ENCODE results near the gene RPL35. TPM values are rescaled to one million over a fixed set of nuclear protein-coding genes. Genes with fewer than 3 reads are reported as not detected.

Gene RPL35
- total RNA-seq, 2 donors from 2014 or later, result 997 to 1,074 TPM

DNA sequence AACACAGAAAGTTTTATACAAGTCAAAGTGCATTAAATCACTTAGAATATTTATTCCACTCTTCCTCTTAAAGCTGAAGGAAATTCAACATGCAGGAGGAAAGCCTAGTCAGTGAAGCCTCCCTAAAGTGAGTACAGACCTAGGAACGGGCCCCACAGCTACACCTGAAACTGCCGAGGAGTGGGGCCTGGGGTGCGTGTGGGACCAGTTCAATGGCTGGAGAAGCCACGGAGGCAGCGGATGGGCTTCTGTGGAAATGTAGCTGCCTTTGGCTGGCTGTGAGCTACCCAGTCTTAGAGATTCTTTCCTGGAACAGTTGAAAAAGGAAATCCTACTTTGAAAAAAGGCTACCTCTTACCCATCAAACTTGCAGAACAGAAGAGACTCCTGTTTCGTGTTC, 16.8 kb upstream of the RPL35 start:
- no peak for DNase-seq (ENCODE audit: low spot score)

DNA sequence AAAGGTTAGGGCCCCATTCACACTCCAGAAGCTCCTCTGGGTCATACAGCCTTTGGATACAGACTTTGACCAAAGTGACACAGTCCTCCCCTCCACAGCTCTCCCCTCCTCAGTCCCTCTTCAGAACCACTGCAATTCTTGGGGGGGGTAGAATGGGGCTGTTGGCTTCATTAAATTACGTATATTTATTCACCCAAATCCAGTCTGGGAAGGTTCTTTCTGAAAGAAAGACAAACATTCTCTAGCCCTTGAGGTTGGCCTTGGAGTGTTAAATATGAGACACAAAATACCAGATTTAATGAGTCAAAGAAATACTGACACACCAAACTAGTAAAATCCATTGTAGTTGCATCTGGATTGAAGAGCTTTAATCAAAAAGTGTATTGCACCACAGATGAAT, 16.3 kb upstream of the RPL35 start:
- intact Hi-C loops (cut with DNase I), result no loop called here
- no peak for DNase-seq (ENCODE audit: low spot score)

More for the DNA sequence above, 16.8 kb upstream of the RPL35 start:
- intact Hi-C loops (cut with DNase I), result no loop called here

DNA sequence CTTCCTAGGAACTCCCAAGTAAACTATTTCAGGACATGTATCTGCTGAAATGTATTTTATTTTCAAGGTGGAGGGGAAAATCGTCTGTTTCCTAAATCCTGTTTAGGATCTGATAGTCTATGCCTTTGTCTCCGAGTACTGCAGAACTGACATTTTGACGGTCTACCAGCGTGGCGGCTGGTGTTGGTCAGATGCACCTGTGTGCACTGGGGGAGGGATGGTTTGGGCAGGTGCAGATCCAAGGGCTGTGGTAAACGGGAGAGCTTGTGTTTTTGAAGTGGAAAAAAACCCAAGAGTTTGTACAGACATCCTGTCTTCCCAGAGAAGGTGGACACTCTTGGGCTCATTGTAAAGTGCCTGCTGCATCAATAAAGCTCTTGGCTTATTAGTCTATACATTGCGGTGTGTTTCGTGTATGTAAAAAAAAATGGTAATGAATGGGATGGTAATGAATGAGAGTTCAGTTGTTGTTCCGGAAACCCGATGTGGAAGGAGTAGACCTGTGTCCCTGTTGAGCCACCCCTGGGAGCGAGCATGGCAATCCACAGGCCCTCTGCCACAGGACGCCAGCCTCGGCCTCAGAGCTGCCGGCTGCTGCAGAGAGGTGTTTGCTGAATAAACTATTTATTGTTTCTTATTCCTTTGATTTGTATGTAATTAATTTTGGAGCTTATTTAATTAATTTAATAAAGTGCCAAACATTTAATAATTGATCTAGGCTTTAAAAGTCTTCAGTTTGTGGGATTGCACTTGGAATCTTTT, 15.4 kb upstream of the RPL35 start:
- DNase-seq (ENCODE audit: low spot score), result no peak
- intact Hi-C loops (cut with DNase I), result no loop called here

DNA sequence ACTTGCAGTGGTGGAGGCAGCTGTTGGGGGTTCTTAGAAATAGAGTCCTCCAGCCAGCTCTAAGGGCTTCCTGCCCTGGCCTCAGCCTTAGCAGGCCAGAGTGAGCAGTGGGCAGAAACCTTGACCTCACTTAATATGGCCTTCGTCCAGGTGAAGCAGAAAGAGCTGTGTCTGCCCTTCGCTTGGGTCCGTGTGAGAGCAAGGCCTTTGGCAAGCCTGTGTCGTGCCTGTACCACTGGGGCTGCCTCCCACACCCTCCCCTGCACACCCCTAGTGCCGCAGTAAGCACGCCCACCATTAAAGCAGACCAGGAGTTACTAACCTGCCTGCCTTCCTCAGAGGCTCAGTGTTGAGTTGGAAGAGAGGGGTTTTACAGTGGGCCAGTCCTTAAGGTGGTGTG, 13.7 kb upstream of the RPL35 start:
- intact Hi-C loops (cut with DNase I), result no loop called here
- DNase-seq (ENCODE audit: low spot score), result no peak

DNA sequence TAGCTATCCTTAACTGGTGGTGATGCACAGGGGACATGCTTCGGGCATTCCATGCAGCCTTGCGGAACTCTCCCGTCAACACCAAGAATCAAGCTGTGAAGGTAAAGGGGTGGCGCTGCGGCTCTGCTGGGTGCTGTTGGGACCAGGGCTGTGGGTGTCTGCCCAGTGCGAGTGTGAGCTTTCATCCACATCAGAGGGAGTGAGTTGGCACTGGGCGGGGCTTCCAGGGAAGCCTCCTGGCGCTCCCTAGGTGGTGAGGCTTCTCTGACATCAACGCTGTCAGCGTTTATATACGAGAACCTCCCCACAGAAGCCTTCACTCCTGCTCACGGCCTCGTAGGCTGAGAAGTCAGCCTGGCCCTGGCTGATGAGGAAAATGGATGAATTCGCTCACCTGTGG, 11.9 kb upstream of the RPL35 start:
- intact Hi-C loops (cut with DNase I), result no loop called here

DNA sequence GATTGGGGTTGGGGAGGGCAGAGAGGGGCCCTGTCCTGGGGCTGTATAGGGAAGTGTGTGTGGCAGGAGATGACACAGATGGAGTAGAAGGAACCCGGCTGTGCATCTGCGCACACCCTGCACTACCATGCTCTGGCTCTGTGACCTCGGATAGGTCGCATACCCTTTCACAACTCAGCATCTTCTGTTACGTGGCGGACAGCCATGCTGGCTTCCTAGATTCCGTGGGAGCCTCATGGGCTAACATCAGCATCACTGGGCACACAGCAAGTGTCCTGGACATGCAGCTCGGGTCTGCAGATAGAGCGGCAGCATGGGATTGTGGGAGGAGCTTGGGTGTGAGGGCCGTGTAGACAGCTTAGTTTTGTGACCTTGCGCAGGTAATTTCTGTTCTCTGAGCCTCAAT, 9.4 kb upstream of the RPL35 start:
- intact Hi-C loops (cut with DNase I), result no loop called here
- no peak for DNase-seq (ENCODE audit: low spot score)

More for the DNA sequence above, 11.9 kb upstream of the RPL35 start:
- no peak for DNase-seq (ENCODE audit: low spot score)

DNA sequence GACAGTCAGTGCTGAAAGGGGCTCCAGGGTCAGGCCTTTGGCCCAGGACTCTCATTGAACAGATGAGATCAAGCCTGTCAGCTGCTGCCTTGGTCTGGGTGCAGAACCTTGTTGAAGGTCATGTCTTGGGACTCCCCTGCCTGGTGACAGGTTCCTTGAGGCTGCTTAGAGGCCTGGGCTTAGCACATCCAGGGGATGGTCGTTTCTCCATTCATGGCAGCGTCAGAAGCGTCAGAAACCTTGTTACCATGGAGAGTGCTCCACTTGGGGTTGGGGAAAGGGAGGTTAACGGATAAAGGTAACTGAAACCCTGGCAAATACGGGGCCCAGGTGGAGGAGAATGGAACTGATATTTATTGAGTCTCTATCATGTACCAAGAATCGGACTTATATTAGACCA, 9.0 kb upstream of the RPL35 start:
- DNase-seq (ENCODE audit: low spot score), result no peak
- intact Hi-C loops (cut with DNase I), result no loop called here

DNA sequence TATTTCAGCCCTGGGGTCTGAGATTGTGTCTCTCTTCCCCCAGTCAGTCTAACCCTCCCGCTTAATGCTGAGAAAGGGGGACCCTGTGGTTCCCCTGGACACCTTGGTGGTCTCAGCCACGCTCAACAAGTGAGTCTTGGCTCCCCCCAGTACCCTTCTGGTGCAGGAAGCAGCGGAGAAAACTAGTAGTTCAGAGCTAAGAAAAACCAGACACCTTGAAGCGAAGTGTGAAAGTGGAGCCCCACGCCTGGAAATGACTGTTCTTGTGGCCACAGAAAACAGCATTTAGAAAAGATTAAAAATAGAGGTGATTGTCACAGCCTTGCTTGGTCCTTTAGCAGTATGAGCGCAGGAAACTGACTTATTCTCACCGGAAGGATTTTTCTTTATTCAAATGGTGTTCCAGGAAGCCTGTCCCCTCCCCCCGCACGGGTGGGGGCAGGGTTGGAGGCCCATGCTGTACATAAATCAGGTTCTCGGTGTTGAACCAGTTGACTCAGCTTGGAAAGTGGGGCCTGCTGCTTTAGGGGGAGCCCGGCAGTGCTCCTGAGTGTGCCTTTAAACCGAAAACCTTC, 8.3 kb upstream of the RPL35 start:
- intact Hi-C loops (cut with DNase I), result no loop called here
- DNase-seq (ENCODE audit: low spot score), result peak; percentile 88

DNA sequence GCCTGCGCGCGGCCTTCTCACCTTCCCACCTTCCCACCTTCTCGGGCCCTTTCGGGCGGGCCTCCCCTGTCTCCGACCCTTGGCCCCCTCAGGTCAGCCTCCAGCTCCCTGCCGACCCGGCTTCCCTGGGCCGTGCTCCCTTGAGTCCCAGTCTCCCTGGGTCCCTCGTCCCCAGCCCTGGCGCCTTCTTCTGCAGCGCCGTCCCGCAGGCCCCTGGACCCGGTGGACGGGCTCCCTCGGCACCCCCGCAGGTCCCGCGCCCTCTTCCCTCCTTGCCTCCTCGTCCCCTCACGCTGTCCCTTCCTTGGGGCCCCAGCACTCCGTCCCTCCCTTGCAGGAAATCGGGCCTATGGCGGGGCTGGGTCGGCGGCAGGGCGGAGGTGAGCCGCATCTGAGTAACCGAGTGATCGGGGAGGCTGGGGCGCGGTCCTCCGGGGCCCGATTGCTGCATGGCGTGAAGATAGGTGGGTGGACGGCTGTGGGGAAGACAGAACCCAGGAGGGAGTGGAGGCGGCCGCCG, 7.8 kb upstream of the RPL35 start:
- no peak for DNase-seq (ENCODE audit: low spot score)
- intact Hi-C loops (cut with DNase I), result no loop called here

DNA sequence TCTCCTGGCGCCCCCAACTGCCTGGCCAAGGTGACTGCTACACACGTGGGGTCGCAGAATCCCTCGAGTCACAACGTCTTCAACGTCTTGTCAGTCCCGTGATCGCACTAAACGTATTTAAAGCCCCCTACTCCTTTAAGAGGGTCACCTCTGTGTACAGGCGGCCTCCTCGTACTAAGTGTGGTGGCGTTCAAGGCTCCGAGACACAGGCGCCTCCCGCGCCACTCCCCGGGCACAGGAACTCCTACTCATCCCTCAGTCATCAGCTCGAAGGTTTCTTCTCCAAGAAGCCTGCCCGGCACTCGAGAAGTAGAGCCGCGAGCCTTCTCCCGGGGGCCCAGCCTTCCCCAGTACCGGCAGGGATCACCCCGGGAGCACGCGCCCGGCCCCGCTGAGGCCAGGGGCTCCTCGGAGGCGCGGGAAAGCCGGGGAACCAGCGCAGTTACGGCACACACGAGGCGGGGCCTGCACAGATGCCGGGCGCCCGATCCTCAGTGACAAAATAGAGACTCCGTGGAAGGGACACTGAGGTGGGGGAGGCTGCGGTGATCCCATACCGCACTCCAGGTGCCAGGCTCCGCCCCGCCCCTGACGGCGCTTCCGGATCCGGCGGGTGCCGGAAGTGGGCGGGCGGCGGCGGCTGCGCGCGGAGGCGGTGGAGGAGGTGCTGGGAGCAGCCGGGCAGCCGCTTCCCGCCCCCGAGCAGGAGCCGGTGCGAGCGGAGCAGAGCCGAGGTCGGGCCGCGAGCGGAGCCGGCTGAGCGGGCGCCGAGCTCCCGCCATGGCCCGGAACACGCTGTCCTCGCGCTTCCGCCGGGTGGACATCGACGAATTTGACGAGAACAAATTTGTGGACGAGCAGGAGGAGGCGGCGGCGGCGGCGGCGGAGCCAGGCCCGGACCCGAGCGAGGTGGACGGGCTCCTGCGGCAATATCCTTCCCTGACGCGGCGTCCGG, 7.0 kb upstream of the RPL35 start:
- DNase-seq (ENCODE audit: low spot score), result peak; percentile 96
- intact Hi-C loops (cut with DNase I), result no loop called here

DNA sequence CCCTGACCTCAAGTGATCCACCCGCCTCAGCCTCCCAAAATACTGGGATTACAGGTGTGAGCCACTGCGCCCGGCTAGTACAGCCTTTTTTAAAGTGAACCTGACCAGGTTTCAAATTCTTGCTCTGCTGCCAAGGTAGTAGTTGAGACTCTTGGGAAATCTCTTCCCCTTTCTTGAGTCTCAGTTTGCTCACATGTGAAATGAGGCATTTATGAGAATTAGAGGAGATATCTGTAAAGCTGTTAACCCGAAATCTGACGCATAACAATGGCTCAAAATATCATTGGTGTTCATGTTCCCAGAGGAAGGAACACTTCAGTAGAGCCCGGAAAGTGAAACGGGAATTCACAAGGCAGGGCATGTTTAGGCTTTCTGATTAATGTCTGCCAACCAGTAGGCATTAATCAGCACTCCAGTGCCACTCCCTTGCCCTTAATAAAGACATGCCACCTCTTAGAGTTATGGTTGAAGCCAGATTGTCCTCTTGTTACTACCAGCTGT, 1.7 kb upstream of the RPL35 start:
- intact Hi-C loops (cut with DNase I), result no loop called here
- DNase-seq (ENCODE audit: low spot score), result no peak

DNA sequence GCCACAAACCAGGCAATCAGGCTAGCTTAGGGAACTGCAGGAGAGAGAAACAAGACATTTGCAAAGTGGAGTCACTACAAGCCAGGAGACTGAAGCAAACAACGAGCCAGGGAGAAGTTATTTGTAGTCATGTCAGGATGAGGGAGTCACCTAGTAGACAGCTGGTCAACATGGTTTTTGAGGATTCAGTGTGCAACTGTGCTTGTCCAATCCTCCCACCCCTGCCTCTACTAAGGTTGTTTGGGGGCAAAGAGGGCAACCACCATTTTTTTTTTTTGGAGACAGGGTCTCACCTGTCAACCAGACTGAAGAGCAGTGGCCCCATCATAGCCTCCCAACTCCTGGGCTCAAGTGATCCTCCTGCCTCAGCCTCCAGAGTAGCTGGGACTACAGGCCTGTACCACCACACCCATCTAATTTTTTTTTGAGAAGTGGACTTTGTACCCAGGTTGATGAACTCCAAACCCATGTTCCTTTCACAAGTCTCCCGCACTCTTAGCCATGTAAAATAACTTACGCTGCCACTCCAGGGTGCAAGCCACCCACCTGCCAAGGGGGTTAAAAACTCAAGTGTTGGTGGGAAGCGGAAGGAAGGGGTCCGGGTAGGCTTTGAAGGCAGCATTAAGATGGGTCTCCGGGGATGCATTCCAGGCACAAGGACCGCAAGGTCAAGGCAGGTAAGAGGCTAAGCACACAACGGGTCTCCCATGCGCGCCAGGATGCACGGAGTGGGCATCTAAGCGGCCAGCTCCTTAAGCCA, 995 bp downstream of the RPL35 start:
- DNase-seq (ENCODE audit: low spot score), result no peak
- intact Hi-C loops (cut with DNase I), result no loop called here

DNA sequence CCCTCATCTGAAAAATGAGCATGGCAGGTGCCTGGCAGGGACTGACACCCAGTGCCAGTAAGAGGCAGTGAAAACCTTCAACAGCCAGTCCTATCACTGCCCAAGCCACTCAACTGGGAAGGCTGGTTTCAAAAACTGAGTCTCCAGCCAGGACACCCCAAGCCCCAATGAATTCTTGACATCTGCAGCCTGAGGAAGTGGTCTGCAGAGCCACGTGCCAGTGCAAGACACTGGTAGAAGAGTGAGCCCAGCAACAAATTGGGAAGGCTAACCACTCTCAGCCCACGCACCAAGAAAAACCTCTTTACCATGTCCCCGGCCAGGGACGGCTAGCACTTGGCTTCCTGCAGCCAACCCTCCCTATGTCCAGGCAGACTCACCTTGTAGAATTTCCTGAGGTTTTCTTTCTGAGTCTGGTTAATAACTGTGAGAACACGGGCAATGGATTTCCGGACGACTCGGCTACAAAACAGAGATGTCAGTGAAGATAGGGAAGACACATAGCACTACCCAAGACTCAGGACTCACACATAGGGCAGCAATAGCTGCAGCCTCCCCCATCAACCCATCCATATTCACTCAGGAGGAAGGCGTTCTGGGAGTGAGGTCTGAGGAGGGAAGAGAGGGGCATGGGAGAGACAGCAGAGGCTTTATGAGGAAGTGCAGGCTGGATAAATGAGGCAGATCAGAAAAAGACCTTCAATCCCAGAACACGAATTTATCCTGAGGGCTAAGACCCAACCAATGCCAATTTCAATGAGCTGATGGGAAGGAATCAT, 1.8 kb downstream of the RPL35 start:
- intact Hi-C loops (cut with DNase I), result loop anchor here (10.0 kb wide), 2 partner anchors 505 to 515 kb away; no protein-coding TSS in a partner anchor

DNA sequence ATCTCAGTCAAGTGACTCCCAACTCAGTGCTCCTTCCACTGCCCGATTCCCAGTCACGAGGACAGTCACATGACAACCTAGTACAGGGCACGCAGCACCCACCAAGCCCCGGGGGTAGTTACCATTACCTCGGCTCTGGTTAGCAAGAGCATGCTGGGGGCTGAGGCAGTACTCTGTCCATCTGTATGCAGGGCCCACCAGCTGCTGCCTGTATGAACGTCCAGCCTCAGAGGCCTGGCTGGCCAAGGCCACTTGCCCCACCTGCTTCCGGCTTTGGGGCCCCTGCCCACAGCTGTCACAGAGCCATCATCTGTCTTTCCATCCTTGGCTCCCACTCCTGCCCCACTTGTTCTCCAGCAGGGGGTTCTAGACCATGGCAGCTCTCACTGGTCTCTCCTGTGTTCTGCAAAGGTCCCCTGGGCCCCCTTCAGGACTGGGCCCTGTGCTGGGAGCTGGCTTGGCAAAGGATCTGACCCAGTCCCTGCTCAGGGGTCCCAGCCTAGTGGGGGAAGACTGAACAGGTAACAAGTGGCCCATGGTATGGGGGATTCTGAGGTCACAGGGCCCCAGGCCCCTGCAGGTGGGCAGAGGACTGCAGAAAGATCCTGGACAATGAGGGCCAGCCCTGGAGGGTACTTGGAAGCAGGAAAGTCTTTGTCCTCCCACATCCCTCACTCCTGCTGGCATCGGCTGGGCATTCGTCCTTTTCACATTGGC, 3.3 kb downstream of the RPL35 start:
- DNase-seq (ENCODE audit: low spot score), result no peak
- intact Hi-C loops (cut with DNase I), result loop anchor here (10.0 kb wide), 2 partner anchors 506 to 516 kb away; no protein-coding TSS in a partner anchor

More for the DNA sequence above, 1.8 kb downstream of the RPL35 start:
- DNase-seq (ENCODE audit: low spot score), result no peak

DNA sequence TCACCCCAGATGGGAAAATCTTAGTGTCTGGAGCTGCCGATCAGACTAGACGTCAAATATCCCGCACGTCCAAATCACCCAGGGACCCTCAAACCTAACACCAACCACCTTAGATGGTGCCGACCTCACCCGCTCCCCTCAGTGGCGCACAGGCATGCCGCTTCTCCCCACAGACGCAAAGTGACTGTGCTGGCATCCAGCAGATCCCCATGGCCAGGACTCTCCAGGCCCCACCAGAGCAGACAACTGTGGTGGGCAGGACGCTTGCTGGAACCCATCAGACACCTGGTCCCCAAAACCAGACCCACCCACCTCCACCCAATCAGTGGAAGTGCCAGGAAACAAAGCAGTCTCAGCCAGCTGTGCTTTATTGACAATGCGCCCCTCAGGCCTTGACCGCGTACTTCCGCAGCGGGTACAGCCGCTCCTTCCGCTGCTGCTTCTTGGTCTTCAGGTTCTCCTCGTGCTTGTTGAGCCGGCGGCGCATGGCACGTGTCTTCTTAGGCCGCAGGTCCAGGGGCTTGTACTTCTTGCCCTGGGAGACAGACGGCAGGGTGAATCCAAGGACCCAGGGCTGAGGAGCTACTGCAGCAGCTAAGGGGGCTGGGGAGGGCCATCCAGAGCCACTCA, 4.1 kb downstream of the RPL35 start:
- no peak for DNase-seq (ENCODE audit: low spot score)
- intact Hi-C loops (cut with DNase I), result loop anchor here (10.0 kb wide), 2 partner anchors 507 to 517 kb away; no protein-coding TSS in a partner anchor

DNA sequence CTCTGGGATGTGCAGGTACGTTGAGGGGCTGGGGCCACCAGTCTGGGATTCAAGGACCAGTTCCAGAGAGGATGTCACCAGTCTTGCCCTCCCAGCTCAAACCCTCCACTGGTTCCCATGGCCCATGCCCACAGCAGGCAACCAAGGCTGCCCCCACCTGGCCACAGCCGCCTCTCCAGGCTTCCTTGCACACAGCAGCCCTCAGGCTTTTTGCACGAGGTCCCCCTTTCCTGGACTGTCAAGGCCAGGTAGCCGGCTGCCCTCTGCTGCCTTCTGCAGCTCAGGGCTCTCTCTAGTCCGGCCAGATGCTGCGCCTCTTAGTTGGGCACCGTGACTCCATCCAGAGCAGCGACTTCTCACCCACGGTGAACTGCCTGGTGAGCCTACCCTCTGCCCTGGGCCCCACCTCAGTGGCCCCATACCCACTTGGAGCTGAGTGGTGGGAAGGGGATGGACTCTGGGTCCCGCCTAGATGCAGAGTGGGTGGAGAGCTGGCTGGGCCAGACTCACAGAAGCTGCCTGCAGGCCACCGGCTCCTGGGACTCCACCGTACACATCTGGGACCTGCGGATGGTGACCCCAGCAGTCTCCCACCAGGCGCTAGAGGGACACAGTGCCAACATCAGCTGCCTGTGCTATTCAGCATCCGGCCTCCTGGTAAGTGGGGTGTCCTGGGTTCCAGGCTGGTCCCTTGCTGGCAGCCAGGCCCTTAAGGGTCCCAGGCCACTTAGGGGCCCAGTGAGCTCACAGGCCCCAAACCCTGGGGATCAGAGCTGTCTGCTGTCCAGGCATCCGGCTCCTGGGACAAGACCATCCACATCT, 5.6 kb downstream of the RPL35 start:
- intact Hi-C loops (cut with DNase I), result loop anchor here (10.0 kb wide), 2 partner anchors 509 to 519 kb away; no protein-coding TSS in a partner anchor
- DNase-seq (ENCODE audit: low spot score), result no peak

Measured in posterior vena cava (tissue), 2 donors.